ENCODE measurements around the gene ZNF586.
"Not testable (repeated sequence)": the region's sequence is repeated elsewhere in the genome, so short reads cannot be mapped to it uniquely, and the experiment has no call there.

The ZNF586 gene

DNA sequence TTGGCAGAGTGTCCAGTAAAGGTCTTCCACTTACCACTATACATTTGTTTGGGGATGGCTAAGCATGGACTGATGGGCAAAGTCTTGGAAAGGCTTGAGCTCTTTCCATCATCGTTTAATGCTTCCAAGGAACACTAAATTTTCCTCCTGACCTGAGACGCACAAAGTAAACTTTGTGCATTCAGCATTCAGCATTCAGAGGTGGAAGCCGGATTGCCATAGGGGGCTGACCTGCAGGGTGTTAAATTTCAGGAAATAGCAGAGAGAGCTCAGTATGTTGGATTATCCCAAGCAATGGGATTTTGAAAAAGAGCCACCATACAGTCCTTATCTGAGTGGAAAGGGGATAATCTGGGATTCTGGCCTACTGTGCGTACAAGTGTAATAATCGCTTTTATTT is 31.2 kb downstream of the ZNF586 start:
- no peak for DNase-seq

DNA sequence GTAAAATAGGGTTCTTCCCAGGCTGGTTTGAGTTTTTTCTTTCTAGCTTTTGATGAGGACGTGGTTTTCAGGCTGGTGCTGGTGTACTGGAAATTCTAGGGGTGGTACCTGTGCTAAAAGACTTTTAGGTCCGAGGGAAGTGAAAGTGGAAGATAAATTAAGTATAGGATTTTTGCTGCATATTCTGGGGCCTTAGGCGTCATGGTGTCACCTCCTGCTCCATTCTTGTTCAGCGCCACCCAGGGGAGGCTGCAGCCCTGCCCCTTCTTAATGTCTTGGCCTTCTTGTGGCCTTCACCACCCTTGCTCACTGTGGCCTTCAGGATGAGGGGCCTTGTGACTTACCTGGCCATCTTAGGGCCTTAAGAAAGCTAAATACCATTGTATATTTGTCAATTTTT is 32.8 kb downstream of the ZNF586 start:
- DNase-seq = no peak

DNA sequence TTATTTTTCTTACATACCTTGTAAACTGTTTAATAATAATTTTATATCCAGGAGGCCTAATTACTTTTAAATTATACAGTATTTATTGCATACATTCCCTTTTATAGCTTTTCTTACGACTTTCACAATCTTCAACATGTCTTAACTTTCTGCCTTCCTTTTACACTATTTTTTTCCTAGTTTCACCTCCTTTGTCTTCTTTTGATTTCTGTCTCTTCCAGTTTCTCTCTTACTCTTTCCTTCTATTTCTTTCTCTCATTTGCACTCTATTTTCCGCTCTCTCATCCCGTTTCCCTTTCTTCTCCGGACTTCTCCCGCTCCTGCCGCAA is 33.8 kb downstream of the ZNF586 start:
- DNase-seq = no peak

DNA sequence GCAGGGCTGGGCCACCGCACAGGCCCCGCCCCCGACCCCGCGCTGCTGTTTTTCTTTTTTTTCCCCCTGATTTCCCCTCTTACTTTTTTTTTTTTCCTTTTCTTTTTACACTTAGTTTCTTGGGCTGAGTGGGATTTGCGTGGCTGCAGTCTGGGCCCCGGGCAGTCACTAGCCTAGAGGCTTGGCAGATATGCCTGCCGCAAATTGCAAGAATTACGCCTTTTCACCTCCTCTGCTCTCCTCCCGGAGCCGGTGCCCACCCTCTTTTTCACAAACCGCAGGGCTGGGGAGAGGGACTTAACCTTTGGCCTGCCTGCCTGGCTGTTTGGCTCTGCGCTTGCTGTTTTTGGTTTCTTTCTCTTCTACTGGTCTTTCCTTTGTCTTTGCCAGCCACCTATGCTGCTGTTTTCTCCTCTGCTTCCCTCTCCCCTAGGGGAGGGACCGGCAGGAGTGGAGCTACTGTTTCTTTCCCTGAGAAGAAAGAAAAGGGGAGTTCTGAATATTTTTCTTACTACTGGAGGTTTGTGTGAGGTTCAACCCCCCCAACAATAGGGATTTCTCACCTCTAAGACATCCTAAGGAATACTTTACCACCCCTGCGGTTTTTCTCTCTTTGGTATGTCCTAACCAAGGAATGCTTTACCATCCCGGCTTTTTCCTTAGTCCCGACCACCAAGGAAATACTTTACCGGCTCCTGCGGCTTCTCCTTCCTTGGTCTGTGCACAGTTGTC is 34.3 kb downstream of the ZNF586 start:
- no peak for DNase-seq

DNA sequence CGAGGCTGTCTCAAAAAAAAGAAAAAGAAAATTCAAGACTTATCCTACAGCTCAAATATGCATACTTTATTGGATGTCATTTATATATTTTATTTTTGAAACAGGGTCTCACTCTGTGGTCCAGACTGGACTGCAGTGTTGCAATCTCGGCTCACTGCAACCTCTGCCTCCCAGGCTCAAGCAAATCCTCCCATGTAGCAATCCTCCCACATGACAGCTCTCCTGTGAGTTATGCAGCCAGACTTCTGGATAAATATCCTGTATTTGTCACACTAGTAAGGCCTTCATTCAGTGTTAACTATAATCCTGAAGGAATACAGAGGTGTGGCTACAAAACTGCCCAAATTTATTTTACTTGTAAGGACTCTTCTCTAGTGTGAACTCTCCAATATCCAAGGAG is 38.1 kb downstream of the ZNF586 start:
- DNase-seq = no peak

DNA sequence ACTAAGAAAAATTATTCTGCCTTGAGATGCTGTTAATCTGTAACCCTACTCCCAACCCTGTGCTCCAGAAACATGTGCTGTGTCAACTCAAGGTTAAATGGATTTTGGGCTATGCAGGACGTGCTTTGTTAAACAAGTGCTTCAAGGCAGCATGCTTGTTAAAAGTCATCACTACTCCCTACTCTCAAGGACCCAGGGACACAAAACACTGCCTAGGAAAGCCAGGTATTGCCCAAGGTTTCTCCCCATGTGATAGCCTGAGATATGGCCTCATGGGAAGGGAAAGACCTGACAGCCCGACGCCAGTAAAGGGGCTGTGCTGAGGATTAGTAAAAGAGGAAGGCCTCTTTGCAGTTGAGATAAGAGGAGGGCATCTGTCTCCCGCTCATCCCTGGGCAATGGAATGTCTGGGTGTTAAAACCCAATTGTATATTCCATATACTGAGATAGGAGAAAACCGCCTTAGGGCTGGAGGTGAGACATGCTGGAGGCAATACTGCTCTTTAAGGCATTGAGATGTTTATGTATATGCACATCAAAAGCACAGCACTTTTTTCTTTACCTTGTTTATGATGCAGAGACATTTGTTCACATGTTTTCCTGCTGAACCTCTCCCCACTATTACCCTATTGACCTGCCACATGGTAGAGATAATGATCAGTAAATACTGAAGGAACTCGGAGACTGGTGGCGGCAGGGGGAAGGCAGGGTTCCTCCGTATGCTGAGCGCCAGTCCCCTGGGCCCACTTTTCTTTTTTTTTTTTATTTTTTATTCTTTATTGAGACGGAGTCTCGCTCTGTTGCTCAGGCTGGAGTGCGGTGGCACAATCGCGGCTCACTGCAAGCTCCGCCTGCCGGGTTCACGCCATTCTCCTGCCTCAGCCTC is 41.2 kb downstream of the ZNF586 start:
- DNase-seq = peak; percentile 12 to 30

DNA sequence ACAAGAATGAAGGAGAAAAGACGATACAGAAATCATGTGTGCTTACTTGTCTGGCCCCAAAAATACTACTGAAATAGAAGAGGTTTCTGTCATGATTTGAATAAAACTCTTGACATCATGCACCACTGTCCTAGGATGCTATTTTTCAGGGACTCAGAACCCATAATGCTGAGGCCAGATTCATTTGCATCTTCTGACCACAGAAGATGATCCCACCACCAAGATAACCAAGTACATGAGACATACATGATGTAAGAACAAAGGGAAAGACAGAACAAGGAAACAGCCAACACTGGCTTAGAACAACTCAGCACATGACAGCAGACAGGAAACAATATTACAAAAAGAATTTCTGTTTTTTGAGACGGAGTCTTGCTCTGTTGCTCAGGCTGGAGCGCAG is 42.8 kb downstream of the ZNF586 start:
- DNase-seq = no peak

DNA sequence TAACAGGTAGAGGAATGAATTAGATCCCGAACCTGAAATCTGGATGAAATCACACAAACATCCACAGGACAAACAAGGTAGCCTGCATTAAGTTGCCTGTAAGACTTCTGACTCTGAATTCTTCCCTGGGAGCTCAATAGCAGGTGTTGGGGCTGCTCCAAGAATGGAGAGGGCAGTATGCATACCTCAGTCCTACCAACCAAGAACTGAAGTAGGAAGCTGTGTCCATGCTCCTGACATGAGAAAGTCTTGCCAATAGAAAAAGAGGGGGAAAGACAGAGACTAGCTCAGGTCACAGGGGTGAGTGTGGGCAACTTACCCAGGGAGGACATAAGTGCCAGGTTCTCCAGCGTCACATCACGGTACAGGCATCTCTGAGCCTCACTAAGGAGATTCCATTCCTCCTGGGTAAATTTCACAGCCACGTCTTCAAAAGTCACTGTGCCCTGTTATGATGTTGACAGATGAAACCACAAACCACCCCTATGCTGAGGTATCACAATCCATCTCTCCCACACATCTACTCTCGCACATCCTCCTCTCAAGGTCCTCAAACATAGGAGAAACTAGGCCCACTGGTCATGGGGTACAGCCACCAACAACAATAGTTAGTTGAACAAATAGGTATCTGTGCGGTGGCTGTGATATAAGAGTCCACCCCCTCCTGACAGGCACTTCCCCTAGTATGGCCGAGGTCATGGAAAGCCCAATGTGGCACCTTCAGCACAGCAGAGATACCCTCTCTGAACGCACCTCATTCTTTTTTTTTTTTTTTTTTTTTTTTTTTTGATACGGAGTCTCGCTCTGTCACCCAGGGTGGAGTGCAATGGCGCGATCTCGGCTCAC is 43.7 kb downstream of the ZNF586 start:
- DNase-seq = not testable (repeated sequence)

DNA sequence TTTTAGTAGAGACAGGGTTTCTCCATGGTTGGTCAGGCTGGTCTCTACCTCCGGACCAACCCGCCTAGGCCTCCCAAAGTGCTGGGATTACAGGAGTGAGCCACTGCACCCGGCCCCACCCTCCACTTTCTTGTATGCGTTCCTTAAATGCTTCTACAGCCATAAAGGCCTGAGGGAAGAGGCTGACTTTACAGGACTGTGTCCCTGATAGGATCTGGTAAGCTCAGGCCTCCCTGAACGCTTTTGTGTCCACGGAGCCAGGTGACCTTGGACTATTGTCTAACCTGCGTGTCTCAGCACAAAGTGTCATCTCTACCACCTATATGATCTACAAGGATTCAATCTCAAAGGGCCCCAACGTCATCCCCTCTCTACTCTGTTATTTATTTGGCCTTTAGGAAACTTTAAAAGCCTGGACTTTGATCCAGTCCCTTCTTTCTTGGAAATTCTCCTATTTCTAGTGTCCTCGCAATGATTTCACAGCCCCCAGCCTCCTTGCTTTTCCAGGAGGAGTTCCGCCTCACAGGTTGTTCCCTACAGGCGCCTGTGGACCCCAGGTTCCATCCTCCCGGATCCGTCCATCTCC is 44.5 kb downstream of the ZNF586 start:
- no peak for DNase-seq

DNA sequence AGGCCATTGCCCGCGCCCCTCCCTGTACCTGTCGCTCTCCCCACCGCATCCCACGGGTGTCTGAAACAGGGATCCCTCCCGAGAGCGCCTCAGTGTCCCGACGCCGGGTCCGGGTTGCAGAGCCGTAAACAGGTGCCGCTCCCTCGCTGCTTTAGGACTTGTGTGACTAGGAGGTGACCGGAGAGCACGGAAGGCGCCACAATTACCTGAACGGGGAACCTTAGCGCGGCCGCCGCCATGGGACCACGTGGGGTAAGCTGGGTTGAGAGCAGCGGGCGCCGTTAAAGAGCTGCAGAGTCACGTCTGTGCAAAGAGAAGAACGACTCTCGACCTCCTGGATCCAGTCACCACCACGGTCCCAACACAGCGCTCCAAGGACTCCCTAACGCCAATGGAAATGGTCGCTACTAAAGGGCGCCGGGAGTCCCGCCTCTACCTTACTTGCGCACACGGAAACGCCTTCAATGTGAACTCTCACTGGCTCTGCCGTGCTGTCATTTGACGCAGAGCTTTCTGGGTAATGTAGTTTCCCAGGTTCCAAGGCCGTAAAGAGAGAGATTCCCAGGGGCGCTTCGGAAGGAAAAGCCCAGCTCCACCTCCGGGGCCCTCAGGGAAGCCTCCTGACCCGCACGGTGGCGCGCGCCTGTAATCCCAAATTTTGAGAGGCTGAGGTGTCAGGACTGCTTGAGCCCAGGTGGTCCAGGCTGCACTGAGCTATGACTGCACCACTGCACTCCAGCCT is 45.2 kb downstream of the ZNF586 start, which contains the start of gene ZNF552:
TSS of gene ZNF552 (minus strand) at position 409 of the 742 bp plus-strand sequence. CDS start at position 239, 170 bp downstream.
- DNase-seq = peak; percentile 89 to 96

DNA sequence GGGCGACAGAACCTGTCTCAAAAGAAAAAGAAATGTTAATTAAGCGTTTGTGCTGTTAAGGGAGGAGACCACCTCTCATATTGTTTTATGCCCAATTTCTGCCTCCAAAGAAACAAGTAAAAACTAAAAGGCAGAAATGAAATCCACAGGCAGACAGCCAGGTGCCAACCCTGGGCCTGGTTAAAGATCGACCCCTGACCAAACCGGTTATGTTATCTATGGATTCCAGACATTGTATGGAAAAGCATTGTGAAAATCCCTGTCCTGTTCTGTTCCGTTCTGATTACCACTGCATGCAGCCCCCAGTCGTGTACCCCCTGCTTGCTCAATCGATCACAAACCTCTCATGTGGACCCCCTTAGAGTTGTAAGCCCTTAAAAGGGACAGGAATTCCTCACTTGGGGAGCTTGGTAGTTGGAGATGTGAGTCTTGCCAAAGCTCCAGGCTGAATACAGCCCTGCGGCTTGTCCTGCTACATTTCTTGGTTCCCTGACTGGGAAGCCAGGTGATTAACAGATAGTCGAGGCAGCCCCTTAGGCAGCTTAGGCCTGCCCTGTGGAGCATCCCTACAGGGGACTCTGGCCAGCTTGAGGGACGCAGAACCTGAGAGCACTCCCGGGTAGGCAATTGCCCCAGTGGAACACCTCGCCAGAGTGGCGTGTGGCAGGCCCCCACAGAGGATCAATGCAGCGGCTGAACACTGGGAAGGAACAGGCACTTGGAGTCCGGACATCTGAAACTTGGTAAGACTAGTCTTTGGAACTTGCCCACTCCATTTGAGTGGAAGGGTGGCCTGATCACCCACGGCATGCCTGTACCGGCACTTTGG is 46.0 kb downstream of the ZNF586 start:
- DNase-seq = no peak

DNA sequence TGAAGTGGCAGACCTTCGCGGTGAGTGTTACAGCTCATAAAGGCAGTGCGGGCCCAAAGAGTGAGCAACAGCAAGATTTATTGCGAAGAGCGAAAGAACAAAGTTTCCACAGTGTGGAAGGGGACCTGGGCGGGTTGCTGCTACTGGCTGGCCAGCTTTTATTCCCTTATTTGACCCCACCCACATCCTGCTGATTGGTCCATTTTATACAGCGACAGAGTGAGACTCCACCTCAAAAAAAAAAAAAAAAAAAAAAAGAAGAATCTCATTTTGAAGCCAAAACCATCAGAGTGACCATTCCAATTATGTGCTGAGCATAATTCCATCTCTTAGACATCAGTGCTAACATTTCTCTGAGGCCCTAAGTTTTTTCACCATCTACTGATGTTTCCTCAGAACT is 47.2 kb downstream of the ZNF586 start:
- DNase-seq = no peak

DNA sequence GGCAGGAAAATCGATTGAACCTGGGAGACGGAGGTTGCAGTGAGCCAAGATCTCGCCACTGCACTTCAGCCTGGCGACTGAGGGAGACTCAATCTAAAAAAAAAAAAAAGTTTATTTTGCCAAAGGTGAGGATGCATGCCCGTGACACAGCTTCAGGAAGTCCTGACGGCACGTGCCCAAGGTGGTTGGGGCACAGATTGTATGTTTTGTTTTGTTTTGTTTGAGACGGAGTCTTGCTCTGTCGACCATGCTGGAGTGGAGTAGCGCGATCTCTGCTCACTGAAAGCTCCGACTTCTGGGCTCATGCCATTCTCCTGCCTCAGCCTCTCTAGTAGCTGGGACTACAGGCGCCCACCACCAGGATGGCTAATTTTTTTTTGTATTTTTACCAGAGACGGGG is 48.5 kb downstream of the ZNF586 start:
- DNase-seq = no peak

DNA sequence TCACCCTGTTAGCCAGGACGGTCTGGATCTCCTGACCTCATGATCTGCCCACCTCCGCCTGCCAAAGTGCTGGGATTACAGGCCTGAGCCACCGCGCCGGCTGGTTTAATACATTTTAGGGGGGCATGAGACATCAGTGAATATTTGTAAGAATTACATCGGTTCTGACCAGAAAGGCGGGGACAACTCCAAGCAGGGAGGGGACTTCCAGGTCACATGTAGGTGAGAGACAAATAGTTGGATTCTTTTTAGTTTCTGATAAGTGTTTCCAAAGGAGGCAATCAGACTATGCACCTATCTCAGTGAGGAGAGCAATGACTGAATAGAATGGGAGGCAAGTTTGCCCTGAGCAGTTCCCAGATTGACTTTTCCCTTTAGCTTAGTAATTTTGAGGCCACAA is 48.9 kb downstream of the ZNF586 start:
- no peak for DNase-seq

DNA sequence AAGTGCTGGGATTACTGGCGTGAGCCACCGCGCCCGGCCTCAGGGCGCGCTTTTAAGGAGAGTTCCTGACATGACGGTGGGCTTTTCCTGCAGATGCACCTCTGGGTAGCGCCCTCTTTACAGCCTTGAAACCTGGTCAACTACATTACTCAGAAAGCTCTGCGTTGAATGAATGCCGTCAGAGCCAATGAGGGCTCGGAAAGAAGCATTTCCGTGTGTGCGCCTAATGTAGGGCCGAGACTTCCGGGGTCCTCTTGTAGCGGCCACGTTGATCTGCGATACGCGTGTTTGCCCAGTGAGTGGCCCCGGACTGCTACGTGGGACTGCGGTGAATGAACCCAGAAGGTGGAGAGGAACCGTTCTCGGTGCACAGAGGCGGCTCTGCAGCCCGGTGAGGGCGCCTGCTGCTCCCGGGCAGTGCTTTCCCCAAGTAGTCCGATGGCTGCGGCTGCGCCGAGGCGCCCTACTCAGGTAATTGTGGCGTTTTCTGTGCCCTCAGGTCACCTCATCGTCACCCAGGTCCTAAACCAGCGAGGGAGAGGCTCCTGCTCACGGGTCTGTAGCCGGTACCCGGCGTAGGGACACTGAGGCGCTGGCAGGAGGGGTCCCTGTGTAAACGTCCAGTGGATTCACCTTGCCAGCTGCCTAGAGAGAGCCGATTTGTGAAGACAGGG is 50.1 kb downstream of the ZNF586 start:
- peak; percentile 84 to 97 for DNase-seq

DNA sequence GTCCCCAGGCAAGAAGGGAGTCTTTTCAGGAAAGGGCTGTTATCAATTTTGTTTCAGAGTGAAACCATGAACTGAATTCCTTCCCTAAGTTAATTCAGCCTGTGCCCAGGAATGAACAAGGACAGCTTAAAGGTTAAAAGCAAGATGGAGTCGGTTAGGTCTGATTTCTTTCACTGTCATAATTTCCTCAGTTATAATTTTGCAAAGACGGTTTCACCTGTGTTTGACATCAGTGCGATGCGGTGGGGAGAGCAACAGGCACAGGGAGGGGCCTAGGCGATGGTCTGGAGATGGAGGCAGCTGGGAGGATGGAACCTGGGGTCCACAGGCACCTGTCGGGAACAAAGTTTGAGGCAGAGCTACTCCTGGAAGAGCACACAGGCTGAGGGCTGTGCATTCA is 51.1 kb downstream of the ZNF586 start:
- no peak for DNase-seq

DNA sequence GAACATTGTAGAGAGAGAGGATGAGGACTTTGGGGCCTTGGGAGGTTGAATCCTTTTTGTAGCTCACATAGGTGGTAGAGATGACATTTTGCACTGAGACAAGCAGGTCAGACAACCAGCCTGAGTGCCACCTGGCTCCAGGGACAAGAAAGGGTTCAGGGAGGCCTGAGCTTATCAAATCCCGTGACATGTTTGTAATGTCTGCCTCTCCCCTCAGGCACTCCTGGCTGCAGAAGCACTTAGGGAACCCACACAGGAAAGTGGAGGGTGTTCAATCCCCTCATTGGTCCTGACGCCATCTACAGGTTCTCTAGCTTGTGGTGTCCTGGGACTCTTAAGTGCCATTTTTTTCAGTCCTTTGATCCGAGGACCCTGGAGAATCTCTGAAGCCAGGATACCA is 51.6 kb downstream of the ZNF586 start:
- not testable (repeated sequence) for DNase-seq

DNA sequence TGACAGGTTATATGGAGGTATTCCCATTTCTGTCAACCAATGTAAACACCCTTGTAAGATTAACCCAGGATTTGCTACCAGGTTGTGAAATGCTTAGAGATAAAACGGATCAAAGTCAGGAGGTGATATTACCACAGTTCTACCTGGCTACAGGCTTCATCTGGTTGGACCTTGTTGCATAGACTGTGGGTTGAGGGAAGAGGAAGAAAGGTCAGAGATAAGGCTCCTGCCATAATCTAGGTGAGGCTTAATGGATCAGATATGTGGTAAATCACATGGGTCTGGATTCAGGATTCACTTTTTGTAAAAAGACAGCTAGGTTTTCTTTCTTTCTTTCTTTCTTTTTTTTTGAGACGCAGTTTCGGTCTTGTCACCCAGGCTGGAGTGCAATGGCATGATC is 52.0 kb downstream of the ZNF586 start:
- DNase-seq = not testable (repeated sequence)

DNA sequence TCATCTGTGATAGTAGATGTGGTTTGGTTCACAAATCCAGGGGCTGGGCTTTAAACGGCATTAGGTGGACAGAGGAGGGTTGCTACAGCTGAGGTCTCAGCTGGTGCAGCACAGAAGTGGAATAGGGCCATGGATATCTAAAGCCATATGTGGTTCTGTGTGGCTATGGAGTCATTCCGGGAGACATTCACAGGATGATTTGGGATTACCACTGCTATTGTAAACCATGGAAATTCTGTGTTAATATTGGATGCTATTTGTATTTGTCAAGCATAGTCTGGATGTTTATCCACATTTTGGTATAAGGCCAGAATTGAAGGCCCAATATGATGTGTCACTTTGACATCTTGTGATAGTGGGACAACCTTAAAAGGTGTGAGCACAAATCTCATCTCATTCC is 53.7 kb downstream of the ZNF586 start:
- DNase-seq = not testable (repeated sequence)

DNA sequence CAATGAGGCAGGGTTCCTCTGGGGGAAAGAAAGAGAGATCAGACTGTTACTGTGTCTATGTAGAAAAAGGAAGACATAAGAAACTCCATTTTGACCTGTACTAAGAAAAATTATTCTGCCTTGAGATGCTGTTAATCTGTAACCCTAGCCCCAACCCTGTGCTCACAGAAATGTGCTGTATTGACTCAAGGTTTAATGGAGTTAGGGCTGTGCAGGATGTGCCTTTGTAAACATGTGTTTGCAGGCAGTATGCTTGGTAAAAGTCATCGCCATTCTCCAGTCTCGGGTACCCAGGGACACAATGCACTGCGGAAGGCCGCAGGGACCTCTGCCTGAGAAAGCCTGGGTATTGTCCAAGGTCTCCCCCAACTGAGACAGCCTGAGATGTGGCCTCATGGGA is 54.1 kb downstream of the ZNF586 start:
- not testable (repeated sequence) for DNase-seq

DNA sequence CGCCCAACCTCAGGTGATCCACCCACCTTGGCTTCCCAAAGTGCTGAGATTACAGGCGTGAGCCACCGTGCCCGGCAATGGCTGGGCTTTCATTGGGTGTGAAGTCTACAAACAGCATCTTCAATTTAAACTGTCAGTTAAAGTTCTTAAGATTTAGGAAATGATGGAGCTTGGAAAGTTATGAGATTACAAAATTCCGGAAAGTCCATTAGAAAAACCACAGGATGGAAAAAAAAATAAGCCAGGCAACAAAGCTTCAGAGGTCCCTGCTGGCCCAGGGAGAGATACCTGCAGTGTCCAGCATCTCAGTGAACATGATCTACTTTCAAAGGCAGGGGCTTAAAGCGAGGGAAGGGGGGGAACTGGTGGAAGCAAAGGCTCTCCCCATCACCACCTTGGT is 56.0 kb downstream of the ZNF586 start:
- no peak for DNase-seq
